Body of pancreas (tissue), 4 donors: ENCODE results near the gene CDKAL1. TPM values are rescaled to one million over a fixed set of nuclear protein-coding genes. Genes with fewer than 3 reads are reported as not detected.

Experiments used
- ATAC-seq: fragments of 150-250 bp; one replicate; pipeline ENCODE4 v1.9.1; 2016
- DNase-seq, 4 donors: peaks; one replicate each; pipeline ENCODE4 v3.0.0-alpha.2; 2019
- H3K27ac ChIP-seq, 4 donors: fragments of 200-600 bp; sonication (generic); 1 replicate in 3 of 4; 2 replicates in 1 of 4; pipeline versions ENCODE4 v1.5.1 to v1.6.1; 2016 to 2019; ENCODE audit warnings: mild to moderate bottlenecking in 1 of 4, mixed read lengths in 1 of 4, moderate library complexity in 1 of 4
- H3K27me3 ChIP-seq, 2 donors: fragments of 200-600 bp; sonication (generic); one replicate each; pipeline ENCODE4 v1.6.0; 2016; ENCODE audit warnings: mild to moderate bottlenecking in 1 of 2
- H3K36me3 ChIP-seq, 2 donors: fragments of 200-600 bp; sonication (generic); replicated peaks in 1 of 2; 2 replicates each; pipeline ENCODE4 v1.5.1; 2016; ENCODE audit warnings: low read depth in 2 of 2; ENCODE audit not compliant: insufficient read depth in 1 of 2
- H3K4me1 ChIP-seq: fragments of 200-600 bp; sonication (generic); one replicate; pipeline ENCODE4 v1.6.0; 2016
- H3K4me3 ChIP-seq, 2 donors: fragments of 200-600 bp; sonication (generic); 1 replicate in 1 of 2; 2 replicates in 1 of 2; pipeline ENCODE4 v1.5.1; 2016 to 2019
- H3K9me3 ChIP-seq, 3 donors: fragments of 200-600 bp; sonication (generic); 1 replicate in 2 of 3; 2 replicates in 1 of 3; pipeline ENCODE4 v1.5.1; 2016
- POLR2A ChIP-seq, 3 donors: fragments of 450-650 bp; IDR thresholded peaks; one replicate each; pipeline ENCODE4 v1.6.1; 2016; ENCODE audit warnings: antibody characterized with exemption in 3 of 3, mild to moderate bottlenecking in 2 of 3
- WGBS, 2 donors: methylation state at CpG; one replicate each; pipeline ENCODE4 v1.1.5; 2017; 5-methylcytosine and 5-hydroxymethylcytosine counted together
- intact Hi-C: fragments of 100-400 bp; cut with DNase I; formaldehyde crosslinking; loops from one replicate; pipeline ENCODE4 v1.15.1; 2023
- total RNA-seq, 2 donors: library from RNA; depleted of rRNA; stranded (reverse); fragments of >200 nt; gene quantifications; one replicate each; pipeline ENCODE4 v1.1.0, GENCODE V29; 2016
- TF ChIP-seq, protein P1 (sequence below), 7 experiments: fragments of 450-650 bp in 4 of 7; fragments of 200-600 bp in 3 of 7; sonication (generic) in 3 of 7; IDR thresholded peaks; one replicate each; pipeline ENCODE4 v1.5.1; 2016 to 2019; ENCODE audit warnings: antibody characterized with exemption in 7 of 7

Gene CDKAL1
- total RNA-seq, 2 donors from 2014 or later, result 16.3 to 18.1 TPM

DNA sequence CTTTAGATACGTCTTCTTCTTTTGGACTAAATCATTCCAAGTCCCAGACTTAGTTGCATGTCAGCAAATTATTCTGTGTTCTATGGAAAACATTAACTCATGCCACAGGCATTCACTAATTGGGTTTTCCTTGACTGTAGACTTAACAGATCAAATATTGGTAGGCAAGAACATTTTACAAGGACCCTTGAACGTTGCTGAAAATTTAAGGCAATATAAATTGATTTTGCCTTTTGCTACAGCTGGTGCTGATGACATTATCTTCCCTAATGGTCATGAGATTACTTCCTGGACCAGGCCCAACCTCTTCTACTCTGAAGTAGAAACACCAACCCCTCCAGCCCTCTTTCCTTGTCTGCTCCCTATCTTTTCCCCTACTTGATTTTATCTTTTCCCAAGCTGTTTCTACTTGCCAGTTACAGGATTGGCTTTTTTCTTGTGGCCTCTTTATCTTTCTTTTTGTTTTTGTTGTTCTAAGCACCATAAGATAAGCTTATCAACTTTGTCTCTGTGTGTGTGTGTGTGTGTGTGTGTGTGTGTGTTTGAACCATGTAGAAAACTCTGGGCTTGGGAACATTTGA is 545.3 kb downstream of the CDKAL1 start:
- Histone ChIP-seq H3K27ac (no peak overlapping the region), H3K9me3 (no peaks in the 10 kb centered on the region), H3K27me3 (no peaks in the 10 kb centered on the region), H3K4me3 (no peak overlapping the region), H3K36me3 (no peaks in the 10 kb centered on the region), H3K4me1 (peaks cover 8% of the 10 kb centered on the region)
- ATAC-seq, result peak; percentile 47
- TF ChIP-seq, protein P1, sequence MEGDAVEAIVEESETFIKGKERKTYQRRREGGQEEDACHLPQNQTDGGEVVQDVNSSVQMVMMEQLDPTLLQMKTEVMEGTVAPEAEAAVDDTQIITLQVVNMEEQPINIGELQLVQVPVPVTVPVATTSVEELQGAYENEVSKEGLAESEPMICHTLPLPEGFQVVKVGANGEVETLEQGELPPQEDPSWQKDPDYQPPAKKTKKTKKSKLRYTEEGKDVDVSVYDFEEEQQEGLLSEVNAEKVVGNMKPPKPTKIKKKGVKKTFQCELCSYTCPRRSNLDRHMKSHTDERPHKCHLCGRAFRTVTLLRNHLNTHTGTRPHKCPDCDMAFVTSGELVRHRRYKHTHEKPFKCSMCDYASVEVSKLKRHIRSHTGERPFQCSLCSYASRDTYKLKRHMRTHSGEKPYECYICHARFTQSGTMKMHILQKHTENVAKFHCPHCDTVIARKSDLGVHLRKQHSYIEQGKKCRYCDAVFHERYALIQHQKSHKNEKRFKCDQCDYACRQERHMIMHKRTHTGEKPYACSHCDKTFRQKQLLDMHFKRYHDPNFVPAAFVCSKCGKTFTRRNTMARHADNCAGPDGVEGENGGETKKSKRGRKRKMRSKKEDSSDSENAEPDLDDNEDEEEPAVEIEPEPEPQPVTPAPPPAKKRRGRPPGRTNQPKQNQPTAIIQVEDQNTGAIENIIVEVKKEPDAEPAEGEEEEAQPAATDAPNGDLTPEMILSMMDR (IDR thresholded peaks at IDR 0.05), result no peak
- 47 to 50% methylated on average over 2 of the region's 2 CpGs for WGBS, 2 donors
- intact Hi-C loops, result no loop called here
- no peak for DNase-seq

DNA sequence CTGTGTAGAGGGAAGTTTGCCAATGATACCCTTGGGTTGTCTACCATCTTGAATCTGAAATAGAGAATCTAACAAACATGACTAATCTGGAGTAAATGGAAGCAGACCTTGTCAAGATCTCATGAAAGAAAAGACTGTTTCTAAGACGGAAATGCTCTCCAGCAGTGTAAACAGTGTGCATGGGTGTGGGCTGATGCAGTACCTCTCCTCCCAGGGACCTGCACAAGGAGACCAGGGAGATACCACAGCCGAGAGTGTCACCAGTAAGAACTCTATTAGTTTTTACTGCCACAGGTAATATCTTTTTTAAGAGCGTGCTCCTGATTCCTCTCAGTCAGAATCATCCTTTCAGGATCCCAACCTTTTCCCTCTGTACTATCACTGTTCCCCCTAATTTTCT is 546.0 kb downstream of the CDKAL1 start:
- 93 to 94% methylated on average over 3 of the region's 3 CpGs for WGBS, 2 donors
- DNase-seq (no peak), ATAC-seq (no peak)
- H3K27me3 ChIP-seq, result no peaks in the 10 kb centered on the region
- H3K27ac ChIP-seq, result no peak overlapping the region
- H3K4me3 ChIP-seq, result no peak overlapping the region
- intact Hi-C loops, result no loop called here
- no peaks in the 10 kb centered on the region for H3K9me3 ChIP-seq
- no peaks in the 10 kb centered on the region for H3K36me3 ChIP-seq
- peaks cover 8% of the 10 kb centered on the region for H3K4me1 ChIP-seq
- no peak for TF ChIP-seq POLR2A (IDR thresholded peaks at IDR 0.05)
- TF ChIP-seq, protein P1 (IDR thresholded peaks at IDR 0.05), result no peak

DNA sequence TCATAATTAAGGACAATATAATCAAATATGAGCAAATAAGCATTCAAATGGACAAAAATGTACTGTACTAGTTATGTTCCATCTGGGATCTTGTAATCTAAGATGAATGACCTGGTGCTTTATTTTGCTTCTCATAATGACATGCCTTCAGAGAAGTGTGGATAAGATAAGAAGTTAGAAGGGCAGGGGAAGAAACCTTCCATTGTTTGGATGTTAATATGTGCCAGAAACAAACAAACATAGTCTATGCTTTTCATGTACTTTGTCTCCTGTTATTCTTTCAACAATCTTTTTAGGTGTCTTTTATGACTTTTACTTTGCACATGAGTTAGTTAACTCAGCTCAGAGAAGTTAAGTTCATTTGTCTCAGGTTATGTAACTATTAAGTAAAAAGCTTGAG is 547.8 kb downstream of the CDKAL1 start:
- peaks cover 8% of the 10 kb centered on the region for H3K4me1 ChIP-seq
- ATAC-seq, result no peak
- intact Hi-C loops, result no loop called here

DNA sequence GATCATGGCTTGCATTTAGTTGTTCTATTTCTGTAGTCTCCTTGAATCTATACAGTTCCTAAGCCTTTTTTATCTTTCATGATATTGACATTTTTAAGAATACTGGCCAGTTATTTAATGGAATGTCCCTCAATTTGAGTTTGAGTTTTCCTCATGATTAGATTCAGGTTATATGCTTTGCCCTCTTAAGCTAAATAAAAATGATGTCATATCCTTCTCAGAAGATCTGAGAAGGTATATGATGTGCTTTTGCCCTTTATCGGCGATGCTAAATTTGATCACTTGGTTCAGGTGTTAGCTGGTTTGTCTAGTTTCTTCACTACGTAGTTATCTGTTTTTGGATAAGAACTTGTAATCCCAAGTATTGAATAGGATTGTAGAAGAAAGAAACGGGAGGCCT is 549.5 kb downstream of the CDKAL1 start:
- Histone ChIP-seq H3K36me3 (no peaks in the 10 kb centered on the region), H3K27ac (no peak overlapping the region), H3K4me3 (no peak overlapping the region), H3K27me3 (no peaks in the 10 kb centered on the region), H3K4me1 (peaks cover 8% of the 10 kb centered on the region), H3K9me3 (no peaks in the 10 kb centered on the region)
- DNase-seq (no peak), ATAC-seq (no peak)
- intact Hi-C loops, result no loop called here
- TF ChIP-seq POLR2A (IDR thresholded peaks at IDR 0.05), result no peak
- TF ChIP-seq, protein P1 (IDR thresholded peaks at IDR 0.05), result no peak
- WGBS, 2 donors, result 70 to 80% methylated on average over 4 of the region's 4 CpGs

More for the DNA sequence above, 547.8 kb downstream of the CDKAL1 start:
- TF ChIP-seq, protein P1 (IDR thresholded peaks at IDR 0.05), result no peak
- no peak for TF ChIP-seq POLR2A (IDR thresholded peaks at IDR 0.05)
- Histone ChIP-seq H3K27ac (no peak overlapping the region), H3K27me3 (no peaks in the 10 kb centered on the region), H3K4me3 (no peak overlapping the region), H3K9me3 (no peaks in the 10 kb centered on the region), H3K36me3 (no peaks in the 10 kb centered on the region)
- no peak for DNase-seq

DNA sequence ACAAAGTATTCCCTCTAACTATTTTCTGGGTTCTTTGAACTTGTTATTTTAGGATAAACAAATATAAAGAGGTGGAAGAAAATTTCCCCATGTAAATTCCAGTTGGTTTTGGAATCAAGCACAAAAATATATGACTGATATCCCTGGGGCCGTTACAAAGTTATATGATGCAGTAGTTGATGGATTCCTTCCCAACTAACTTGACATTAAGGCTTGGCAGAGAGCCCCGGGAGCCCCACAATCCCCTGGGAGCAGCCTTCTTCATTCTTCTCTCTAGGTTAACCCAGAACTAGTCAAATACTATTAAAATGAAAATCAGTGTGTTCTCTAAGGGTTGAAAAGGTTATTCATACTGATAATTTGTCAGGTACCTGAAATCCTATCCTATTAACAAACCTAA is 550.4 kb downstream of the CDKAL1 start:
- 60 to 65% methylated on average over 2 of the region's 2 CpGs for WGBS, 2 donors
- intact Hi-C loops, result no loop called here
- no peaks in the 10 kb centered on the region for H3K9me3 ChIP-seq
- DNase-seq, result no peak
- no peak overlapping the region for H3K27ac ChIP-seq
- H3K36me3 ChIP-seq, result no peaks in the 10 kb centered on the region
- no peak for ATAC-seq
- H3K4me1 ChIP-seq, result peaks cover 2% of the 10 kb centered on the region
- no peaks in the 10 kb centered on the region for H3K27me3 ChIP-seq
- H3K4me3 ChIP-seq, result no peak overlapping the region
- TF ChIP-seq, protein P1 (IDR thresholded peaks at IDR 0.05), result no peak
- TF ChIP-seq POLR2A (IDR thresholded peaks at IDR 0.05), result no peak
